Measurements from ENCODE around the gene VKORC1L1. TPM values are rescaled to one million over a fixed set of nuclear protein-coding genes. Genes with fewer than 3 reads are reported as not detected.
"Not testable (repeated sequence)": the region's sequence is repeated elsewhere in the genome, so short reads cannot be mapped to it uniquely, and the experiment has no call there.

VKORC1L1 gene
- total RNA-seq, 1 donor from 2014 or later: 20.1 TPM

DNA sequence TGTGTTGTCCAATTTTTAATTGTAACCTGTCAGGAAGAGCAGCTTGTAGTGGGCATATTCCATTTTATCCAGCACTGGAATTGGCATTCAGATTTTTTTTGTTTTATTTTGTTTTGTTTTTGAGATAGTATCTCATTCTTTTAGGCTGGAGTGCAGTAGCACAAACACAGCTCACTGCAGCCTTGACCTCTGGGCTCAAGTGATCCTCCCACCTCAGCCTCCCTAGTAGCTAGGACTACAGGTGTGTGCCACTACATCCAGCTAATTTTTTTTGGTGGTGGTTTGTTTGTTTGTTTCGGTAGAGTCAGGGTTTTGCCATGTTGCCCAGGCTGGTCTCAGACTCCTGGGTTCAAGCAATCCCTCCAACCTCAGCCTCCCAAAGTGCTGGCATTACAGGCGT is 64.4 kb downstream of the VKORC1L1 start:
- intact Hi-C loops (cut with micrococcal nuclease): no loop called here

DNA sequence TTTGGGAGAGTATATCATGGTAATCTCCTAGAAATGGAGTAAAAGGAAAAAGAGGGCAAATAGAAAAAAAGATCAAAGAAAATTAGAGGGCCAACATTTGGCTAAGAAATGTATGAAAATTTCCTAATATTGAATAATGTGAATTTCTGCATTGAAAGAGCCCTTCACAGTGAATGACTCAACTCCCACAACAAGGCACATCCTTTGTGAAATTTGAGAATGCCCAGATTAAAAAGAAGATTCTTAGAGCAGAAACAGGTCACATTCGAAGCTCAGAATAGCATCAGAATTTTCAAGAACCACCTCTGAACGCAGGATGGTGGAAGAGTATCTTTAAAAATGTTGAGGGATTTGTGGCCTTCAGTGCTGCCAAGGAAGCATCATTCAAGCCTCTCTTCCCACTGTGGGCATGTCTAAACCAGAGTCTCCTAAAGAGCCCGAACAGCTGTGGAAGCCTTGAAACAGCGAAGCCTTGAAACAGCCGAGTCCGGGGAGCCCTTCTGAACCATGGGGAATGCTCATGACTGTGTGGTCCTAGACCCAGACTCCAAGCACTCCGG is 65.5 kb downstream of the VKORC1L1 start:
- intact Hi-C loops (cut with micrococcal nuclease): no loop called here

DNA sequence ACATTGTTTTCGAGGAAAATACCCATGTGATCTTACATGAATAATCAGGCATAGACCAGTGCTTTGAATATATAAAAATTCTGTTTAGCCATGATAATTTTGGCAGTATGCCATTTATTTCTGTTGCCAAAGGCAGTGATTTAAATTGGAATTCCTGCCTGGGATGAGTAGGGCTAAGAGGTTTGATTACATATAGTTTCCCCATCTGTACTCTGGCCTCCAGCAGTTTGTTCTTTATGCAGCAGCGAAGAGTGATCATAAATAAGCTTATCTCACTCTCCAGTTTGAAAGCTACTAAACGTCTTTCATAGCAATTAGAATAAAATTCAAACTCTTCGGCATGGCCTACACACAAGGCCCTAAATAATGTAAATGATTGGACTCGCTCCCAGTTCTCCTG is 72.9 kb downstream of the VKORC1L1 start:
- intact Hi-C loops (cut with micrococcal nuclease): not testable (repeated sequence)

DNA sequence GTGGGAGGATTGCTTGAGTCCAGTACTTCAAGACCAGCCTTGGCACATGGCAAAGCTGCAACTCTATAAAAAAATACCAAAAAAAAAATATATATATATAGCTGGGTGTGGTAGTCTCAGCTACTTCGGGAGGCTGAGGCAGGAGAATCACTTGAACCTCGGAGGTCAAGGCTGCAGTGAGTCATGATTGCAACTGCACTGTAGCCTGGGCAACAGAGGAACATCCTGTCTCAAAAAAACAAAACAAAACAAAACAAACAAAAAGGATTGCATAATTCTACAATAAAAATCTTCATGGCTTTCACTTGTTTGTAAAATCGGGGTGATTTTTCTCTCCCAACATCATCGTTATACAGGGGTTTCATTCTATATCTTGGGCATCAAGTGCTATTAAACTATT is 74.0 kb downstream of the VKORC1L1 start:
- intact Hi-C loops (cut with micrococcal nuclease): no loop called here

DNA sequence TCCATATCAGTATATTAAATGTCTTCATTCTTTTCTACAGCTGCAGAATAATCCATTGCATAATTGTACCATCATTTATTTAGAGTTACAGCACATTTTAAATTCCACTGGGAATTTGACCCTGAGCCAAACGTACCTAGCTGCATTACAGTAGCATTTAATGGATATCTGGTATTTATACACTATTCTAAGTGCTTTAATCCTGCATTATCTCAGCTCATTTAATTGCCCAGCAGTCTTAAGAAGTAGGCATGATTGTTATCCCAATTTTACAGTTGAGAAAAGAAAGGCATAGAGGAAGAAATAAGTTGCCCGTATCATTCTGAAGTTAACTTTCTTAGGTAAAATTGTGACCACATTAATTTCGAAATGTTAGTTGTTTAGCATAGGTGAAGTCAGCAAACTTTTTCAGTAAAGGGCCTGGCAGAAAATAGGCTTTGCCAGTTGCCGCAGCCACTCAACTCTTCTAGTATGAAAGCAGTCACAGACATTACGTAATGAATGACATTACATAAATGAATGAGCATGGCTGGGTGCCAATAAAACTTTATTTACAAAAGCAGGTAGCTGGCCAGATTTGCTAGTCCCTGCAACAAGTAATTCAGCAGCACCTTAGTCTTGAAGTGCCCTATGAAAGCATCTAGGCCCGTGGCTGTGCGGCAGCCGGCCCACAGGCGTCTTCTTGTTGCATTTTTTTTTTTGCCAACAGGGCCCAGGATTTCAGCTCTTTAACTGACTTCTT is 79.1 kb downstream of the VKORC1L1 start:
- intact Hi-C loops (cut with micrococcal nuclease): no loop called here

DNA sequence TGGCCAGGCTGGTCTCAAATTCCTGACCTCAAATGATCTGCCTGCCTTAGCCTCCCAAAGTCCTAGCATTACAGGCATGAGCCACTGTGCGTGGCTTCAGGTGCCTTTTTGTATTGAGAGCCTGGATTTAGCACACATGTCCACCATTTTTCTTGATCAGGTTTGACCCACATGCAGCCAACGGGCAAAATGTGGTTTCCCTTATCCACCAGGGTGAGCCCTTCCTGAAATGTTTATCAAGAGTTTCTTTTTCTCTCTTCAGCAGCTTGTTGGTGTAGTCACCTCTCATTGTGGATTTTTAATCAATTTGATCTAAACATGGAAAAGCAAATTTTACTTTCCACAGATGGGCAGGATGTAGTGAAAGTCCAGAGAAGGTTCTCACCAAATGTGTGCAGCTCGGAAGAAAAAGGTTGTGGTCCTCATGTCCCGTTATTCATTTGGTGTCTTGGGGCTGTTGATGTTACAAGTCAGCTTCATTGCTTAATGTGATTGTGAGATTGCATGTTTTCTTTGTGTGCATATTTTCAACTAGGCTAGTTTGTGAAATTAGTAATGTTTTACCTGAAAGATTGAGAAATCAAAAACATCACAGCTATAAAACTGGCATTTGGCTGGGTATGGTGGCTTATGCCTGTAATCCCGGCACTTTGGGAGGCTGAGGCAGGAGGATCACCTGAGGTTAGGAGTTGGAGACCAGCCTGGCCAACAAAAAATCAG is 80.3 kb downstream of the VKORC1L1 start:
- intact Hi-C loops (cut with micrococcal nuclease): no loop called here

DNA sequence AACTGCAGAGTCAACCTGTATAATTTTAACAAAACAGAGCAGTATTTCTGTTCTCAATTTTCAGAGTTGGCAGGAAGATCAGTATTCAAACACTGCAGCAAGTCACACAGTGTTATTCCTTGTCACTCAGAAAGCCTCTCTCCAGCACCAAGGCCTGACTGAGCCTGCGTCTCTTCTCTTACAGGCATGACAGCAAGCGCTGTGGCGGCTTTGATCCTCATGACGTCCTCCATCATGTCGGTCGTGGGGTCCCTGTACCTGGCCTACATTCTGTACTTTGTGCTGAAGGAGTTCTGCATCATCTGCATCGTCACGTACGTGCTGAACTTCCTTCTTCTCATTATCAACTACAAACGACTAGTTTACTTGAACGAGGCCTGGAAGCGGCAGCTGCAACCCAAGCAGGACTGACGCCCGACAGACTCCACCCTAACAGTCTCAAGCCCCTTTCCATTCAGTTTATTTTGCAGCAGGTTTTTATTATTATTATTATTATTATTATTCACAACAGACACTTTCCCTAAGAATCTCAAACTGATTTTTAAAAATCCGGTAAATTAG is 81.1 kb downstream of the VKORC1L1 start:
- intact Hi-C loops (cut with micrococcal nuclease): no loop called here

DNA sequence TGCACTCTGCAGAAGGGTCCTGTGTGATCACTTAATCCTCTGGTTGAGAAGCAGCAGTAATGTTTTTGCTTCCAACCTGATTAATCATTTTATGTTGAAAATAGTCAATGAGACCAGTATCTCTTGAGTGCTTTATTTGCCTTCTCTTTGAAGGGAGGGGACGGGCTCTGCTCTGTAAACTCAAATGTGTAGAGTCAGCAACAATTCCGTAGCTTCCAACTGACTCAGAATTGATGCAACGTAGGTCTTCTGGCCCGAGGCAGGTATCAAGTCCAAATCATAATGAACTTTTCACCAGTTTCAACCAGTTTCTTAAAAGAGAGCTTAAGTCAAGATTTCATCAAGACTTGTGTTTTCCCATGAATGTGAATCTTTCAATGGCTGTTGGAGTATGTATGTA is 82.8 kb downstream of the VKORC1L1 start:
- intact Hi-C loops (cut with micrococcal nuclease): no loop called here

DNA sequence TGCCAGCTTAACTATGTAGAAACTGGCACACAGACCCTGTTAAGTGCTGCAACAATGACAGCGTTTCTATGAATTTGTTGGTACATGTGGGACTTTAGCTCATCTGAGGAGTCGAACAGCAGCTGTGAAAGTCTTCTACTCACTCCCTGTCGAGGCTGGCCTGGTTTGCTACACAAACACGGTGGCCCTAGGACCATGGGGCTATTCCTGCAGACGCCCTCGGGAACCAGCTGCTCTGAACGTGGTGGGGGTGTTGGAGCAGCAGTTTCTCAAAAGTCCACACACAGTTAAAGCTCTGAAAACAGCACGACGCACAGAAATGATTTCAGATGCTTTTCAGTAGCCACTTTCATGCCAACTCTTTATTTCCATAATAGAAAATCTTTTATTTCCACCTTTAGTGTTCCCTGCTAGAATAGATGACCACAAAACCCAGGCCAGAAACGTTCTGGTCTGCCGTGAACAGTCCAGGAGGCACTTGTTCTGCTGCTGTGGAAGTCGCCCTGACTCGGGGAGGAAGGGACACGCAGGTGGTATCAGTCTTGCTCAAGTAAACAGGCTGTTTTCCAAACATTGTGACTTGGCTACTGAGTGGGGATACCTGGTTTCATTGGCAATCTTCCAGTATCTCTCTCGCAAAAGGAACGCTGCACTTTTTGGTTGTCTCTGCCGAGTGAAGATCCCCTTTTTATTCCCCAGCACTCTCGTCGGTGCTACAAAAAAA is 87.6 kb downstream of the VKORC1L1 start:
- intact Hi-C loops (cut with micrococcal nuclease): no loop called here

DNA sequence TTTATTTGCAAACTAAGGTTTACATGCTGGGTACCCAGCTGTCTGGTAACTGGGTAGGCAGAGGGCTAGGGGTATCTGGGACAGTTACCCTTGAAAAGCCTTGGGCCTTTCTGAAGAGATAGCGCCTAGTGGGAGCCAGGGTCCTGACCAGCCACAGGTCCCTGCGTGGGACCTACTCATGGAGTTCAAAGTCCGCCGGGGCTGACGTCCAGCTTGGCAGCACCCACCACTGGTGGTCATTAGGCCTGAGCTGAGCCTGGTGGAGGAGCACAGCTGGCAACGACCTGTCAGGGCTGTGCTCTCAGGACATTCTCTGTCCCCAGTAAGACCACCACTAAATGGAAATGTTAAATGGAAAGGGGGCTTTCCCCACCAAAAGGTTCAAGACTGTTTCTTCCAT is 89.2 kb downstream of the VKORC1L1 start:
- intact Hi-C loops (cut with micrococcal nuclease): no loop called here

DNA sequence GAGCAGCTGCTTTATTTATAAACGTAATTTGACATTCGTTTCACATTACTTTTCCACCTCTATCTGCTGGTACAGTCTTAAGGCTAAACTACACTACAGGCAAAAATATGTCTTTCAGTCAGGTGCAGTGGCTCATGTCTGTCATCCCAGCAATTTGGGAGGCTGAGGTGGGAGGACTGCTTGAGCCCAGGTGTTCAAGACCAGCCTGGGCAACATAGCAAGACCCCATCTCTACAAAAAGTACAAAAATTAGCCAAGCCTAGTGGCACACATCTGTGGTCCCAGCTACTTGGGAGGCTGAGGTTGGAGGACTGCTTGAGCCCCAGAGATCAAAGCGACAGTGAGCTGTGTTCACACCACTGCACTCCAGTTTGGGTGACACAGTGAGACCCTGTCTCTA is 91.8 kb downstream of the VKORC1L1 start:
- intact Hi-C loops (cut with micrococcal nuclease): not testable (repeated sequence)

DNA sequence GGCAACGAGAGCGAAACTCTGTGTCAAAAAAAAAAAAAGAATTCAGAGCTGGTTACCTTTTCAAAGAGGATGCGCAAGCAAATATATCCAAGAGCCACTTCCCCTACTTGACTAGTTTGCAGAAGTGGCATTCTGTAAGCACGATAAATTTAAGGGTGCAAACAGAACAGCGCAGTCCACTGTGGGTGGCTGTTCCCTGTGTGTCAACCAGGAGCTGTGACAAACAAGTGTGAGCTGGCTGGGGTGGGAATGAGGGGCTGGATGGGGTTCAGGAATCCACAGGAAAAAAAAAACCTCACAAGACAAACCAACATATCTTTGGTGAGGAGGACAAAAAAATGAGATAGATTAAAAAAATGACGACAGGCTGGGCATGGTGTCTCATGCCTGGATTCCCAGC is 93.3 kb downstream of the VKORC1L1 start:
- intact Hi-C loops (cut with micrococcal nuclease): no loop called here

DNA sequence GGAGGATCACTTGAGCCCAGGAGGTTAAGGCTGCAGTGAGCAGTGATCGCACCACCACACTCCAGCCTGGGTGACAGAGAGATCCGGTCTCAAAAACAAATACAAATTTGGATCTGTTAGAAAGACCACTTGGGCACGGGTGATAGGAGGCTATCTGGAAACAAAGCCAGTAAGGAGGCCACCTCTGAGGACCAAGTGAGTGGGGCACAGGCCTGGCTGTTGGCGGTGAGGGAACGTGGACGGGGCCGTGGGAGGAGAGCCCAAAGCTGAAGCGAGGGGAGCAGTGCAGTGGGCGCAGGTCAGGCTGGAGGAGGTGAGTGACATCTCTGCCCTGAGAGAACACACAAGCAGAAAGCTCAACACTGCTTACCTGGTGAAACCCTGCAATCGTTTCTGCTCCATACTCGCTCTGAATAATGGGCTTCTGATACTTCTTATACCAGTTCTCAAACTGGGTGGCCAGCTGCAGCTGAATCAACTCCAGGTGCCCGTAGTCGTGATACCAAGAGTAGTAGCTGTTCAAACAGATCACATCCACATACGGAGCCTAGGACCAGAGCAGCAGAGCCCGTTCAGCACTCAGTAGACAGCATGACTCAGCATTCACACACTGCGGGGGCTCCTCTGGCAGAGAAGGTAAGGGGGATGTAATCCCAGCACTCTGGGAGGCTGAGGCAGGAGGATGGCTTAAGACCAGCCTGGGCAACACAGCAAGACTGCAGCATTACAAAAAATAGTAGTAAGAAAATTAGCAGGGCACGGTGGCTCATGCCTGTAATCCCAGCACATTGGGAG is 94.7 kb downstream of the VKORC1L1 start:
- intact Hi-C loops (cut with micrococcal nuclease): no loop called here

DNA sequence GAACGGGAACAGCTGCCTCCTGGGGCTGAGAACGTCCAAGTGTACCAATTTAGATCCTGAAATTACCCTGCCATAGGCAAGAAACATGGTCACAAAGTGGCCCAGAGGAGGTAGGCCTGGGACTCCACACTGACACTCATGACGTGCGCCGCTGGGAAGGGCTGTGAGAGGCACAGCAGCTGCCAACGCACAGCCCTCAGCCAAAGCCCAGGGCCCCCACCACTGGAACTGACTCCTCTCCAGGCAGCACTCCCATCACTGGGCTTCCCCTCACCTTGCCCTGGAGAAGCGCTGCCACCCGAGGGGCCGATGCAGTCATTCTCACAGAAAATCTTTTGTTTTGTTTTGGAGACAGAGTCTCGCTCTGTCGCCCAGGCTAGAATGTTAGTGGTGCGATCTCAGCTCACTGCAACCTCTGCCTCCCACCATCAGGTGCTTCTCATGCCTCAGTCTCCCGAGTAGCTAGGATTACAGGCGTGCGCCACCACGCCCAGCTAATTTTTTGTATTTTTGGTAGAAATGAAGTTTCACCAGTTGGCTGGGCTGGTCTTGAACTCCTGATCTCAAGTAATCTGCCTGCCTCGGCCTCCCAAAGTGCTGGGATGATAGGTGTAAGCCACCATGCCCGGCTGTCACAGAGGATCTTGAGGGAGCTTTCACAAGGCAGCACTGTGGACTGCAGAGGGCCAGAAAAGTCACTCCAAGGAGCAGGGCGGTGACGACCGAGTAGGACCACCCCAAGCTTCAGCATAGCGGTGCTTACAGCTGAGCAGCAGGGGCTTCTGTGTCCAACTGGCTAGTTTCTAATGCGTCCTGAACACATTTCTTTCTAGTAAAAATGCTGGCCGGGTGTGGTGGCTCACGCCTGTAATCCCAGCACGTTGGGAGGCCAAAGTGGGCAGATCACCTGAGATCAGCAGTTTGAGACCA is 95.6 kb downstream of the VKORC1L1 start:
- intact Hi-C loops (cut with micrococcal nuclease): no loop called here

DNA sequence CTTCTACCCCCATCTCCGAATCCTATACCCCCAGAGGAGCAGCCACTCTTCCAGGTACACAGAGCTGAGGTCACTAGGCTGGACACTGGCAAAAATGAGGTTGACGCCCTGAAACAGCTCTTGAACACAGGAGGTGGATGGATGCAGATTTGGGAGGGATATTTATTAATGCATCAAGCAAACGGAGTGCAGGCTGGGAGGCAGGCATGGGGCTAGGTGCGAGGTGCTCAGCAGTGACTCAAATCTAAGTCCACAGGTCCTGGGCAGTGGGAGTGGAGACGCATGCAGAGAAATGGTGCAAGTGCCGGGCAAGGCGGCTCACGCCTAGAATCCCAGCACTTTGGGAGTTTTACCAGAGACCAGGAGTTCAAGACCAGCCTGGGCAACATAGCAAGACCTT is 98.1 kb downstream of the VKORC1L1 start:
- intact Hi-C loops (cut with micrococcal nuclease): no loop called here

DNA sequence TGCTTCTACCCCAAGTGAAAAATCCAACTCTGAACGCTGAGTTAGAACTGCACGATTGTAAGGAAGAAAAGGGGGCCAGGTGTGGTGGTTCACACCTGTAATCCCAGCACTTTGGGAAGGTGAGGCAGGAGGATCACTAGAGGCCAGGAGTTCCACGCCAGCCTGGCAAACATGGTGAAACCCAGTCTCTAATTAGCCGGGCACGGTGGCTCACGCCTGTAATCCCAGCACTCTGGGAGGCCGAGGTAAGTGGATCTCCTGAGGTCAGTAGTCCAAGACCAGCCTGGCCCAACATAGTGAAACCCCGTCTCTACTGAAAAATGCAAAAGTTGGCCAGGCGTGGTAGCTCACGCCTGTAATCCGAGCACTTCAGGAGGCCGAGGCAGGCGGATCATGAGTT is 100.1 kb downstream of the VKORC1L1 start:
- intact Hi-C loops (cut with micrococcal nuclease): no loop called here

DNA sequence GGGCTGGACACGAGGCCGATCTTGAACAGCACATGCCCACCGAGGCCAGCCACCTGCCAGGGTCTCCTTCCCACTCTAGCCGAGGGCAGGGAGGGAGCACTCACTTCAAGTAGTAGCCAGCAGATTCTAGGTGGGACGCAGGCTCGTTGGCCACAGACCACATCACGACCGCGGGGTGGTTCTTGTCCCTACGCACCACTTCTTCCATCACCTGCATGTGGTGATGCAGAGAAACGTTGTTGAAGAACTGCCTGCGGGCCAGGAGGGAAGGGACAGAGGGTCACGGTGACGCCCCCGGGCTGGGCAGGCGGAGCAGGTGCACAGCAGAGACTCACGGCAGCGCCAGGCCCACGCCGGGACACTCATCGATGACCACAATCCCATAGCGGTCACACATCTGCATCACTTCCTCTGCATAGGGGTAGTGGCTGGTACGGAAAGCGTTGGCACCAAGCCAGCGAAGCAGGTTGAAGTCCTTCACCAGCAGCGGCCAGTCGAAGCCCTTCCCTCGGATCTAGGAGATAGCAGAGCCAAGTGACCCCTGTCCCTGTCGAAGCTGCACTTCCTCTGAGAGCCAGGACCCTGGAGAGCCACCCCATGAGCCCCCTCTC is 101.4 kb downstream of the VKORC1L1 start:
- intact Hi-C loops (cut with micrococcal nuclease): no loop called here

DNA sequence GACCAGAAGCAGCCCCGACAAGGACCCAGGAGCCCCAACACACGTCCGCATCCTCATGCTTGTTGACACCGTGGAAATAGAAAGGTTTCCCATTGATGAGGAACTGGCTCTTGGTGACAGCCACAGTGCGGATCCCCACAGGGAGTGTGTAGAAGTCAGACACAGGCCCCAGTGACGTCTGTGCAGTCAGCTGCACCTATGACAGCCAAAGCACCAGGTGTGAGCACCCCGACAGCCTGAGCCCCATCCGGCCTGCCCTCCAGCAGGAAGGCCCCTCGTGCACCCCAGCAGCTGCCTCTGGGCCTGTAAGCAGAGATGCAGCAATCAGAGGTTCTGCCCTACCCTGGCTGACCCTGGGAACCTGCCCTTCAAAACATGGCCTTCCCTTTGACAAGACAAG is 102.0 kb downstream of the VKORC1L1 start:
- intact Hi-C loops (cut with micrococcal nuclease): no loop called here

DNA sequence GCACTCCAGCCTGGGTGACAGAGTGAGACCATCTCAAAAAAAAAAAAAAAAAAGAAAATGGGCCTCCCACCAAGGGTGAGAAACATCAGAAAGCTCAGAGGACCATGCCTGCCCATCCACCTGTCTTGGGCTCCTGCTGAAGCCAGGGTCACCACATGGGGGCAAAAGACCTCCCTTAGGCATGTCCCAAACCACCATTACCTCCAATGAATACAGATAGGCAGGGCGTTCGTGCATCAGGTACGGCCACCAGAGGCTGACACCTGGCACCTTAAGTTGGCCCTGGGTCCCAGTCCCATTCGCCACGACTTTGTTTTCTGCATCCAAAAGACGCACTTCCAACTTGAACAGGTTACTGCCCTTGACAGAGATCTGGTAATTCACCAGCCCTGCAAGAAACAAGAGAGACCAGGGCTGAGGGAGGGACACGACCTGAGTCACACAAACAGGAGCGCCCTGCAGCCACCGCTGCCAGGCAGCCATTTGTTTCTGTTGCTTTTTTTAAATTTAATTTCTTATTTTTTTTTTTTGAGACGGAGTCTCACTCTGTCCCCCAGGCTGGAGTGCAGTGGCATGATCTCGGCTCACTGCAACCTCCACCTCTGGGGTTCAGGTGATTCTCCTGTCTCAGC is 103.1 kb downstream of the VKORC1L1 start:
- intact Hi-C loops (cut with micrococcal nuclease): no loop called here
